Endothelial cell (in vitro differentiated cells): ENCODE measurements around the gene FBF1. TPM values are rescaled to one million over a fixed set of nuclear protein-coding genes. Genes with fewer than 3 reads are reported as not detected.

ENCODE experiments used
- DNase-seq: peaks from one replicate; pipeline ENCODE4 v3.0.0; 2021; ENCODE audit warnings: low spot score
- H3K27ac Mint-ChIP-seq: one replicate; pipeline ENCODE4 v1.8.0; 2021; ENCODE audit warnings: mixed read lengths, inconsistent platforms; ENCODE audit not compliant: unreplicated experiment
- H3K27me3 Mint-ChIP-seq: one replicate; pipeline ENCODE4 v1.8.0; 2021; ENCODE audit warnings: mild to moderate bottlenecking, moderate library complexity, mixed read lengths, inconsistent platforms; ENCODE audit not compliant: unreplicated experiment
- H3K36me3 Mint-ChIP-seq: one replicate; pipeline ENCODE4 v1.8.0; 2021; ENCODE audit warnings: mild to moderate bottlenecking, low read depth, mixed read lengths, inconsistent platforms; ENCODE audit not compliant: unreplicated experiment
- H3K4me1 Mint-ChIP-seq: one replicate; pipeline ENCODE4 v1.8.0; 2021; ENCODE audit warnings: mild to moderate bottlenecking, mixed read lengths, inconsistent platforms; ENCODE audit not compliant: unreplicated experiment
- H3K4me3 Mint-ChIP-seq: one replicate; pipeline ENCODE4 v1.8.0; 2021; ENCODE audit warnings: mild to moderate bottlenecking, mixed read lengths, inconsistent platforms; ENCODE audit not compliant: unreplicated experiment
- H3K9me3 Mint-ChIP-seq: one replicate; pipeline ENCODE4 v1.8.0; 2021; ENCODE audit warnings: mixed read lengths, inconsistent platforms; ENCODE audit not compliant: unreplicated experiment
- total RNA-seq: library from RNA; stranded (reverse); fragmentation: NEBNext Ultra II Directional; extraction: Animal tissue kit (Norgen Biotek cat#: 25700); gene quantifications from one replicate; pipeline ENCODE4 v1.2.1, GENCODE V29; 2021; ENCODE audit not compliant: unreplicated experiment
- TF ChIP-seq, protein P1 (sequence below): fragments of 200-600 bp; sonication (generic); IDR thresholded peaks from one replicate; pipeline ENCODE4 v1.5.0; 2021; ENCODE audit warnings: antibody characterized with exemption; ENCODE audit not compliant: unreplicated experiment

The FBF1 gene
- total RNA-seq, 1 donor from 2014 or later: 7.8 TPM

DNA sequence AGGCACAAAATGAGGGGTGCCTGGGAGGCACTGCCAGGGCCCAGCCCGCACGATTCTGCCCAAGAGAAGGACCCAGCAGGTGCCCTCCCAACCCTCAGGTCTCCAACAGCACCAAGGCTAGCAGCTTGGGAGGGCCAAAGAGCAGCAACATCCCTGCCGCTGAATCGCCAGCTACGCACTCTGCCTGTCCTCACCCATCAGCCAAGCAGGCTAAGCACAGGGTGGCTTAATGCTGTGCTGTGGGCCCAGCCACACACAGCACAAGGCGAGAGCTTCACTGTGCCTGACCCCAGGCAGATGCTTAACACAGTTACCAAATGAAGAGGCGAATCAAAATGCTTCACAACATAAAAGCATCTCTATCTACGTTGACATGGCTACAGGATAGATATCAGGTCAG is 25.6 kb downstream of the FBF1 start:
- peaks cover 3% of the 10 kb centered on the region for H3K27me3 Mint-ChIP-seq
- no peak overlapping the region for H3K4me3 Mint-ChIP-seq
- peaks cover 3% of the 10 kb centered on the region for H3K4me1 Mint-ChIP-seq
- H3K36me3 Mint-ChIP-seq: peaks cover 4% of the 10 kb centered on the region
- H3K9me3 Mint-ChIP-seq: no peaks in the 10 kb centered on the region
- no peak overlapping the region for H3K27ac Mint-ChIP-seq
- no peak for DNase-seq
- TF ChIP-seq, protein P1, sequence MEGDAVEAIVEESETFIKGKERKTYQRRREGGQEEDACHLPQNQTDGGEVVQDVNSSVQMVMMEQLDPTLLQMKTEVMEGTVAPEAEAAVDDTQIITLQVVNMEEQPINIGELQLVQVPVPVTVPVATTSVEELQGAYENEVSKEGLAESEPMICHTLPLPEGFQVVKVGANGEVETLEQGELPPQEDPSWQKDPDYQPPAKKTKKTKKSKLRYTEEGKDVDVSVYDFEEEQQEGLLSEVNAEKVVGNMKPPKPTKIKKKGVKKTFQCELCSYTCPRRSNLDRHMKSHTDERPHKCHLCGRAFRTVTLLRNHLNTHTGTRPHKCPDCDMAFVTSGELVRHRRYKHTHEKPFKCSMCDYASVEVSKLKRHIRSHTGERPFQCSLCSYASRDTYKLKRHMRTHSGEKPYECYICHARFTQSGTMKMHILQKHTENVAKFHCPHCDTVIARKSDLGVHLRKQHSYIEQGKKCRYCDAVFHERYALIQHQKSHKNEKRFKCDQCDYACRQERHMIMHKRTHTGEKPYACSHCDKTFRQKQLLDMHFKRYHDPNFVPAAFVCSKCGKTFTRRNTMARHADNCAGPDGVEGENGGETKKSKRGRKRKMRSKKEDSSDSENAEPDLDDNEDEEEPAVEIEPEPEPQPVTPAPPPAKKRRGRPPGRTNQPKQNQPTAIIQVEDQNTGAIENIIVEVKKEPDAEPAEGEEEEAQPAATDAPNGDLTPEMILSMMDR: no peak

DNA sequence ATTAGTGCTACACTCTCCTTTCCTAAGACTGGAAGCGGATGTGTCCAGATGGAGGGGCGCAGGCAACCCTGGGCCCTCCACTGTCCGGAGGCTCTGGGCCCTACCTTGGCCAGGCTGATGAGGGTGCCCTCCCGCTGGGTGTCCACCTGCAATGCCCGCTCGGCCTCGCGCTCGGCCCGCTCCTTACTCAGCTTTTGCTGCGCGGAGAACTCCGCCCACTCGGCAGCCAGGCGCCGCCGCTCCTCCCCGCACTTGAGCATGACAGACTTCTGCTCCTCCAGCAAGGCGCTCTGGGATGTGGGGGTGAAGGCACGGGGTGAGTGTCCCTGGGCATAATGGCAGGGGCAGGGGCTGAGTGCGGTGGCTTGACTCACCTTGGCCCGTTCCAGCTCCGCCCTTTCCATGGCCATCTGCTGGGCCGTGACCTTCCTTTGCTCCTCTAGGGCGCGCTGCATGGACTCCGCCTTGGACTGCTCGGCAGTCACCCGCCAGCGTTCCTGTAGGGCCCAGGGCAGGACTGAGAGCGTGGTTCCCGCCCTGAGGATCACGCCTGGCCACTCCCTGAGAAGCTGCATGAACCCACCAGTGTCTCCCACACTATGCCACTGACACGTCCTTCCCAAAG is 26.1 kb downstream of the FBF1 start:
- Mint-ChIP-seq H3K4me1 (peaks cover 3% of the 10 kb centered on the region), H3K27me3 (peaks cover 3% of the 10 kb centered on the region), H3K36me3 (peaks cover 4% of the 10 kb centered on the region), H3K4me3 (no peak overlapping the region), H3K27ac (no peak overlapping the region), H3K9me3 (no peaks in the 10 kb centered on the region)
- TF ChIP-seq, protein P1: no peak
- no peak for DNase-seq

DNA sequence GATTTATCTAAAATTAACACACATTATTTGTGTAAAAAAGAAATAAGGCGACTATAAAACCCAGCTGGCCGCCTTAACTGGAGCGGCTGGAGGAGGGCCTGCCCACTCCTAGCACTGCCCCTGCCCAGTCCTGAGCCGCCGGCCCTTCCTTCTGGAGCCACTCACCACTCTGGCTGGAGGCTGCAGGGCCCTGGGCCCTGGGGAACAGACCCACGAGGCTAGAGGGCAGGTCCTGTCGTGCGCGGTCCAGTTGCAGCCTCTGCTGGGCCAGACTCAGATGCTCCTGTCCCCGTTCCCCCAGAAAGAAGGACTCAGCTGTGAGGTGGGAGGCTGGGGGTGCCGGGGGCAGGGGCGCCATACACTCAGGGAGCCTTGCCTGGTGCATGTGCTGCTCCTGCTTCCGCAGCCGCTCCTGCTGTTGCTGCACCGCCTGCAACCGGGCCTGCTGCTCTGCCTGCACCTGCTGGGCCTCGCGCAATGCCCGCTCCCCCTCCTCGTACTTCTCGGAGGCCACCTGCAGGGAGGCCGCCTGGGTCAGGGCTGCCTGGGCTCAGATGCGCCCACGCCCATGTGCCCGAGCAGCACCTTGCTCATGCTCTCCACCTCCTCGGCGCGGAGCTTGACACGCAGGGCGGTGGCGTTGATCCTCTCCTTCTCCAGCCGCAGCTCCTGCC is 27.2 kb downstream of the FBF1 start:
- TF ChIP-seq, protein P1: no peak
- DNase-seq: no peak
- H3K4me1 Mint-ChIP-seq: peaks cover 3% of the 10 kb centered on the region
- H3K36me3 Mint-ChIP-seq: peaks cover 4% of the 10 kb centered on the region
- peaks cover 2% of the 10 kb centered on the region for H3K27me3 Mint-ChIP-seq
- H3K9me3 Mint-ChIP-seq: no peaks in the 10 kb centered on the region
- H3K4me3 Mint-ChIP-seq: no peak overlapping the region
- no peak overlapping the region for H3K27ac Mint-ChIP-seq

- H3K27me3 Mint-ChIP-seq: no peaks in the 10 kb centered on the region
- H3K27ac Mint-ChIP-seq: no peak overlapping the region
- TF ChIP-seq, protein P1: no peak
- H3K4me1 Mint-ChIP-seq: no peaks in the 10 kb centered on the region
- no peak overlapping the region for H3K4me3 Mint-ChIP-seq
- H3K9me3 Mint-ChIP-seq: no peaks in the 10 kb centered on the region
- DNase-seq: no peak
- H3K36me3 Mint-ChIP-seq: no peaks in the 10 kb centered on the region
These were observed 30.1 kb downstream of the FBF1 start for GRCh38 chr17:75910699-75911098.

DNA sequence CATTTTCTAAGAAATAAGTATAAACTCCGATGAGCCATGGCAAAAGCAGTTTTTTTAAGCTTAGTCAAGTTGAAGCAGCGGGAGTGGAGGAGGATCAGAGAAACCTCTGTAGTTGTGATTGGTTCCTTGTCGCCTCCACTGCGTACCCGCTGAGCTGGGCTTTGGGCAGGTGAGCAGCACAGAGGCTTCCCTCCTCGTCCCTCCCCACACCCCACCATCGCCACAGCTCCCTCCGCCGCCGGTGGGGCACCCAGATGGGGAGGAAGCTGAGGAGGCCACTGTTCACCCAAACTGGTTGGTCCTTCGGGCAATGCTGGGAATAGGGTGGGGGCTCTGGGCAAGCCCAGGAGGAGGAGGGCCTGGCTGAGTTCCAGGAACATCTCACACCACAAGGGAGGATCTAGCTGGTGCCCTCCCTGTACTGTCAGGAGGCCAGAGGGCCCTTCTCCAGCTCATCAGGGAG is 31.0 kb downstream of the FBF1 start:
- H3K9me3 Mint-ChIP-seq: no peaks in the 10 kb centered on the region
- H3K4me1 Mint-ChIP-seq: no peaks in the 10 kb centered on the region
- TF ChIP-seq, protein P1: no peak
- no peak overlapping the region for H3K27ac Mint-ChIP-seq
- H3K36me3 Mint-ChIP-seq: no peaks in the 10 kb centered on the region
- no peak overlapping the region for H3K4me3 Mint-ChIP-seq
- DNase-seq: no peak
- no peaks in the 10 kb centered on the region for H3K27me3 Mint-ChIP-seq
